Measurements from ENCODE around the gene CHST8.
"Not testable (repeated sequence)": the region's sequence is repeated elsewhere in the genome, so short reads cannot be mapped to it uniquely, and the experiment has no call there.

CHST8 gene

DNA sequence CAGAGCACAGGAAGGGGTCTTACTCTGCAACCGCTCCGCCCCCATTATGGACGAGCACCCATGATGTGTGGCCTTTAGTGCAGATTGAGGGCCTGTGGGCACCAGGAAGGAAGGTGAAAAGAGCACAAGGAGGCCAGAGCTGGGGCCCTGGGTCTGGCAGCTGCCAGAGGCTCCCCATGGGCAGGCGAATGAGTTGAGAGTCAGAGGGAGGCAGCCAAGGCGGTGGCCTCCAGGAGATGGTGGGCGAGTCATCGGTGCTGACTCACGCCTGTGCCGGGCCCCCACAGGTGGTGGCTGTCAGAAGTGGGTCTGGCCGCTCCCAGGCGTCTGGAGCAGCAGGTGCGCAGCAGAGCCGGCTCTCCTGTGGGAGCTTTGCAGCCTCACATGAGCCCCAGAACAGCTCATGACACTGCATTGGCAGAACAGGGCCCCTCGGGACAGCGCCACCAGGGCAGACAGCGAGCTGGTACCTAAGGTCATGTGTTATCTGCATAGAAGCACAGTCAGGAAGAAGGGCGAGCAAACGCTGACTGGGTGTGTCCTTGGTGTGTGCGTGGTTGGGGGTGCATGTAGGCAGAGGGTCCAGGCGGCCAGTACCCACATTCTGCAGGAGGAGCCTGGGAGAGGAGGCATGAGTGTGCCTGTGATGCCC, 68.8 kb downstream of the CHST8 start:
- Histone ChIP-seq H3K27me3 (ENCODE audit: insufficient read depth, poor library complexity, severe bottlenecking) (peaks cover 3% of the 10 kb centered on the region), H3K4me1 (ENCODE audit: insufficient read depth, poor library complexity, severe bottlenecking) (no peaks in the 10 kb centered on the region), H3K36me3 (ENCODE audit: low read depth) (no peaks in the 10 kb centered on the region), H3K27ac (ENCODE audit: poor library complexity, severe bottlenecking) (no peak overlapping the region), H3K9me3 (ENCODE audit: severe bottlenecking) (no peaks in the 10 kb centered on the region), H3K4me3 (ENCODE audit: severe bottlenecking) (no peak overlapping the region)
- TF ChIP-seq, protein P1, sequence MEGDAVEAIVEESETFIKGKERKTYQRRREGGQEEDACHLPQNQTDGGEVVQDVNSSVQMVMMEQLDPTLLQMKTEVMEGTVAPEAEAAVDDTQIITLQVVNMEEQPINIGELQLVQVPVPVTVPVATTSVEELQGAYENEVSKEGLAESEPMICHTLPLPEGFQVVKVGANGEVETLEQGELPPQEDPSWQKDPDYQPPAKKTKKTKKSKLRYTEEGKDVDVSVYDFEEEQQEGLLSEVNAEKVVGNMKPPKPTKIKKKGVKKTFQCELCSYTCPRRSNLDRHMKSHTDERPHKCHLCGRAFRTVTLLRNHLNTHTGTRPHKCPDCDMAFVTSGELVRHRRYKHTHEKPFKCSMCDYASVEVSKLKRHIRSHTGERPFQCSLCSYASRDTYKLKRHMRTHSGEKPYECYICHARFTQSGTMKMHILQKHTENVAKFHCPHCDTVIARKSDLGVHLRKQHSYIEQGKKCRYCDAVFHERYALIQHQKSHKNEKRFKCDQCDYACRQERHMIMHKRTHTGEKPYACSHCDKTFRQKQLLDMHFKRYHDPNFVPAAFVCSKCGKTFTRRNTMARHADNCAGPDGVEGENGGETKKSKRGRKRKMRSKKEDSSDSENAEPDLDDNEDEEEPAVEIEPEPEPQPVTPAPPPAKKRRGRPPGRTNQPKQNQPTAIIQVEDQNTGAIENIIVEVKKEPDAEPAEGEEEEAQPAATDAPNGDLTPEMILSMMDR (IDR thresholded peaks at IDR 0.05; ENCODE audit: poor library complexity, severe bottlenecking): no peak
- no peak for ATAC-seq (ENCODE audit: low read depth)
- peak; percentile 38 for DNase-seq (ENCODE audit: low spot score)

DNA sequence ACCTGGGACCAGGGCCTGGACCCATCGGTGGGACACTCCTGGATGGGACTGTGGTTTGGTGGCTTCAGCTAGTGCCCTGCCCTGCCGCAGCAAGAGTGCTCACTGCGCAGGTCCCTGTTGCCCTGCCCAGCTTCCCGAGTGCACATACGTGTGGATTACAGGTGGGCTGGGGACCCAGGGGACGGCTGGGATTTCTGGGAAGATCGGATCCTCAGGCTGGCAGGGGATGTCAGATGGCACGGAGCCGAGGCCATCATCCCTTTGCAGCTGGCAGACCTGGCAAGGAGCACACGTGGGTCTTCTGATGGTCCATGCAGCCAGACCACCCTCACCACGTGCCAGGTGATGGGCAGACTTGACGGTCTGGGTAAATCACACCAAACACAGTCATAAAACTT, 69.3 kb downstream of the CHST8 start:
- Histone ChIP-seq H3K27ac (ENCODE audit: poor library complexity, severe bottlenecking) (no peak overlapping the region), H3K36me3 (ENCODE audit: low read depth) (no peaks in the 10 kb centered on the region), H3K9me3 (ENCODE audit: severe bottlenecking) (no peaks in the 10 kb centered on the region), H3K4me1 (ENCODE audit: insufficient read depth, poor library complexity, severe bottlenecking) (no peaks in the 10 kb centered on the region), H3K4me3 (ENCODE audit: severe bottlenecking) (no peak overlapping the region), H3K27me3 (ENCODE audit: insufficient read depth, poor library complexity, severe bottlenecking) (no peaks in the 10 kb centered on the region)
- TF ChIP-seq, protein P1 (IDR thresholded peaks at IDR 0.05; ENCODE audit: poor library complexity, severe bottlenecking): no peak
- ATAC-seq (ENCODE audit: low read depth): no peak
- peak; percentile 37 for DNase-seq (ENCODE audit: low spot score)

DNA sequence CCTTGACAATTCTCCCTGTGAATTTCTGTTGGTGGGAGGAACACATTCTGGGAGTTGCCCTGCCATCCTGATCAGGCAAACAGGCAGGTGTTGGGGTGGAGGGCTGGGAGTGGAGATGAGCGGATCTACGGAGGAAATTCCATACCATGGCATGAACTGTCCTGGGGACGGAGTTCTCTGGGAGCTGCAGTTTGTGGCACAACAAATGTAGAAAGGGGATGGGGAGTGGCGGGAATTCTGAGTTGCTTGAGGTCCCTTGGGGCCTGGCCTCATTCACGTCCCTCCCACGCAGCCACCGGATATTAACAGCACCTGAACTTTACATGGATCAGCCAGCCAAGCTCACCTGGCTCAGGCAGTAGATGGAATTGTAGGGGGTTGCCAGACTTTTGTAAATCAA, 70.0 kb downstream of the CHST8 start:
- ATAC-seq (ENCODE audit: low read depth) (no peak), DNase-seq (ENCODE audit: low spot score) (peak; percentile 7)
- no peaks in the 10 kb centered on the region for H3K9me3 ChIP-seq (ENCODE audit: severe bottlenecking)
- no peaks in the 10 kb centered on the region for H3K4me1 ChIP-seq (ENCODE audit: insufficient read depth, poor library complexity, severe bottlenecking)
- H3K27ac ChIP-seq (ENCODE audit: poor library complexity, severe bottlenecking): no peak overlapping the region
- H3K4me3 ChIP-seq (ENCODE audit: severe bottlenecking): no peak overlapping the region
- TF ChIP-seq, protein P1 (IDR thresholded peaks at IDR 0.05; ENCODE audit: poor library complexity, severe bottlenecking): no peak
- no peaks in the 10 kb centered on the region for H3K36me3 ChIP-seq (ENCODE audit: low read depth)
- no peaks in the 10 kb centered on the region for H3K27me3 ChIP-seq (ENCODE audit: insufficient read depth, poor library complexity, severe bottlenecking)

DNA sequence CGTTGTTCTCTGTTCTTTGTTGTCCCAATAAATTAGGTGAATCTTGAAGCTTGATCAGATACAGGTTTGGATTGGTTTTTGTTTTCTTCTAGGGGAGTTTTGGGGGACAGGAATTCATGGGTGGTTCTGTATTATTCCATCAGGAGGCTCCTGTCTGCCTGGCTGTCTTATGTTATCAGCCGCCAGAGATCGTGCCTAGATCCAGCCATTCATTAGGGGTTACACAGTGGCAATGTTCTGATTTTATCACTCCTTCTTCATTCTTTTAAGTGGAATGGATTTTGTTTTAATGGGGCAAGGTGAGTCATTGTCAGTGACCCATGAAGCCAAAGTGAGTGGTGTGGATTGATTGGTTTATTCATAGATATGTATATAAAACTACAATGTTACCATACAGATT, 71.9 kb downstream of the CHST8 start:
- TF ChIP-seq, protein P1 (IDR thresholded peaks at IDR 0.05; ENCODE audit: poor library complexity, severe bottlenecking): no peak
- no peaks in the 10 kb centered on the region for H3K27me3 ChIP-seq (ENCODE audit: insufficient read depth, poor library complexity, severe bottlenecking)

DNA sequence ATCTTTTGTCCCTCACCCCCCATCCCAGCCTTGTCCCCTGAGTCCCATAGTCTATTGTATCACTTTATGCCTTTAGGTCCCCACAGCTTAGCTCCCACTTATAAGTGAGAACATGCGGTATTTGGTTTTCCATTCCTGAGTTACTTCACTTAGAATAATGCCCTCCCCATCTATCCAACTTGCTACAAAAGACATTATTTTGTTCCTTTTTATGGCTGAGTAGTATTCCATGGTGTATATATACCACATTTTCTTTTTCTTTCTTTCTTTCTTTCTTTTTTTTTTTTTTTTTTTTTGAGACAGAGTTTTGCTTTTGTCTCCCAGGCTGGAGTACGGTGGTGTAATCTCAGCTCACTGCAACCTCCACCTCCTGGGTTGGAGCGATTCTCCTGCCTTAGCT, 73.8 kb downstream of the CHST8 start:
- not testable (repeated sequence) for DNase-seq (ENCODE audit: low spot score); H3K36me3 ChIP-seq (ENCODE audit: low read depth); ATAC-seq (ENCODE audit: low read depth); H3K4me1 ChIP-seq (ENCODE audit: insufficient read depth, poor library complexity, severe bottlenecking); H3K27me3 ChIP-seq (ENCODE audit: insufficient read depth, poor library complexity, severe bottlenecking); H3K9me3 ChIP-seq (ENCODE audit: severe bottlenecking); H3K27ac ChIP-seq (ENCODE audit: poor library complexity, severe bottlenecking); H3K4me3 ChIP-seq (ENCODE audit: severe bottlenecking)

More for the DNA sequence above, 71.9 kb downstream of the CHST8 start:
- DNase-seq (ENCODE audit: low spot score) (no peak), ATAC-seq (ENCODE audit: low read depth) (no peak)
- Histone ChIP-seq H3K9me3 (ENCODE audit: severe bottlenecking) (no peaks in the 10 kb centered on the region), H3K36me3 (ENCODE audit: low read depth) (no peaks in the 10 kb centered on the region), H3K4me1 (ENCODE audit: insufficient read depth, poor library complexity, severe bottlenecking) (no peaks in the 10 kb centered on the region), H3K27ac (ENCODE audit: poor library complexity, severe bottlenecking) (no peak overlapping the region), H3K4me3 (ENCODE audit: severe bottlenecking) (no peak overlapping the region)

Data from RWPE2 (cell line).